Left lung (tissue), 10 donors: Measurements from ENCODE around the gene PNMA8C. TPM values are rescaled to one million over a fixed set of nuclear protein-coding genes. Genes with fewer than 3 reads are reported as not detected.
A peak's percentile ranks its signal among the peaks of the same experiment; 100 is the strongest.

Source experiments
- ATAC-seq: fragments of 200-7000 bp; cut with Tn5 transposase; one replicate; pipeline ENCODE4 v1.9.1; 2020; ENCODE audit warnings: moderate library complexity
- DNase-seq, 4 donors: peaks; one replicate each; pipeline ENCODE4 v3.0.0-alpha.2; 2013 to 2020
- H3K27ac ChIP-seq, 2 donors: fragments of 200-600 bp; sonication (generic) in 1 of 2; one replicate each; pipeline versions ENCODE4 v1.5.0 to v1.8.0; 2020 to 2021
- H3K27me3 ChIP-seq, 2 donors: fragments of 200-600 bp; sonication (generic) in 1 of 2; one replicate each; pipeline versions ENCODE4 v1.5.0 to v1.8.0; 2020 to 2021
- H3K36me3 ChIP-seq, 2 donors: fragments of 200-600 bp; sonication (generic) in 1 of 2; one replicate each; pipeline versions ENCODE4 v1.5.0 to v1.8.0; 2020 to 2021
- H3K4me1 ChIP-seq, 2 donors: fragments of 200-600 bp; one replicate each; pipeline ENCODE4 v1.8.0; 2021
- H3K4me3 ChIP-seq, 2 donors: fragments of 200-600 bp; sonication (generic) in 1 of 2; one replicate each; pipeline versions ENCODE4 v1.5.0 to v1.8.0; 2020 to 2021; ENCODE audit warnings: mild to moderate bottlenecking in 1 of 2
- H3K9me3 ChIP-seq, 2 donors: fragments of 200-600 bp; sonication (generic) in 1 of 2; one replicate each; pipeline versions ENCODE4 v1.5.0 to v1.8.0; 2020 to 2021
- intact Hi-C, 2 donors: fragments of 100-400 bp; cut with DNase I; formaldehyde crosslinking; loops; one replicate each; pipeline versions ENCODE4 v1.11.2 to v1.14.2; 2022
- polyA plus RNA-seq, 6 donors: library from polyadenylated mRNA; unstranded; fragments of 120-200 nt; gene quantifications; one replicate each; pipeline ENCODE4 v1.2.1, GENCODE V29; 2013; ENCODE audit not compliant: insufficient read length in 6 of 6
- total RNA-seq, 2 donors: library from RNA; stranded (reverse); fragmentation: NEBNext Ultra II Directional; extraction: Animal tissue kit (Norgen Biotek cat#: 25700); gene quantifications; one replicate each; pipeline ENCODE4 v1.2.1, GENCODE V29; 2021
- TF ChIP-seq, protein P1 (sequence below), 2 donors: fragments of 200-600 bp; sonication (generic) in 1 of 2; IDR thresholded peaks; one replicate each; pipeline versions ENCODE4 v1.5.0 to v1.8.0; 2021; ENCODE audit warnings: antibody characterized with exemption in 2 of 2
- donor health status: DM: no; HTN: yes; CAD: no.
- donor health status: DM: no; HTN: no; CAD: no.

PNMA8C gene
- total and polyA plus RNA-seq, 8 donors, result 0.09 to 1.5 (median 0.38) TPM

DNA sequence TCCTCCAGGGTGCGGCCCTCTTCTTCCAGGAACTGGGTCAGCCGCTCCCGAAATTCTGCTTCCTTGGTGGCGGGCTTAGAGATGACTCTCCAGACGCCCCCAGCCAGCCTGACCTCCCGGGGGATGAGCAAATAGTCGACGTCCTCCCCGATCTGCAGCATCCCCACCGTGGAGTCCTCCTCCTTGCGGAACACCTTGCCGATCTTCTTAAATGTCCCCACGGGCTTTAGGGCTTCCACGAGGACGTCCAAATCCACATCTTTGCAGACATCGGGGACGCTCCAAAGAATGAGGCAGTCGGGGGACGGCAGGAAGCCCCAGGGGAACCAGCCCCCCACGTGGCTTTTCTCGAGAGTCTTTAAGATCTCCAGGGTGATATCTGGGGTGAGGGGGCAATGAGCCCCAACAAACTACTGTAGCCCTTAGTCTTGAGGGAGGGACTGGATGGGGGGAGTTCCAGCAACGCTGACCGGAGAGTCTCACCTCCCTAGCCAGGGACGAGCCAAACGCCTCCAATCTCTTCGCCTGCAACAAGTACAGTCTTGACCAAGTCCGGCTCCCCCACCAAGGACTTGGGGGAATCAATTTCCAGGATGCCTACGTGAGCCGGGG, 16.0 kb downstream of the PNMA8C start:
- peaks cover 0 to 20% of the 10 kb centered on the region in 2 donors for H3K4me1 ChIP-seq
- ATAC-seq (no peak), DNase-seq (no peak)
- H3K27ac ChIP-seq, result peak overlapping the region in 1 of 2 donors; percentile 69
- H3K27me3 ChIP-seq, result peaks cover 0 to 97% of the 10 kb centered on the region in 2 donors
- H3K4me3 ChIP-seq, result peak overlapping the region; percentile 30 to 33
- H3K9me3 ChIP-seq, result no peaks in the 10 kb centered on the region
- intact Hi-C loops, result no loop called here
- TF ChIP-seq, protein P1, sequence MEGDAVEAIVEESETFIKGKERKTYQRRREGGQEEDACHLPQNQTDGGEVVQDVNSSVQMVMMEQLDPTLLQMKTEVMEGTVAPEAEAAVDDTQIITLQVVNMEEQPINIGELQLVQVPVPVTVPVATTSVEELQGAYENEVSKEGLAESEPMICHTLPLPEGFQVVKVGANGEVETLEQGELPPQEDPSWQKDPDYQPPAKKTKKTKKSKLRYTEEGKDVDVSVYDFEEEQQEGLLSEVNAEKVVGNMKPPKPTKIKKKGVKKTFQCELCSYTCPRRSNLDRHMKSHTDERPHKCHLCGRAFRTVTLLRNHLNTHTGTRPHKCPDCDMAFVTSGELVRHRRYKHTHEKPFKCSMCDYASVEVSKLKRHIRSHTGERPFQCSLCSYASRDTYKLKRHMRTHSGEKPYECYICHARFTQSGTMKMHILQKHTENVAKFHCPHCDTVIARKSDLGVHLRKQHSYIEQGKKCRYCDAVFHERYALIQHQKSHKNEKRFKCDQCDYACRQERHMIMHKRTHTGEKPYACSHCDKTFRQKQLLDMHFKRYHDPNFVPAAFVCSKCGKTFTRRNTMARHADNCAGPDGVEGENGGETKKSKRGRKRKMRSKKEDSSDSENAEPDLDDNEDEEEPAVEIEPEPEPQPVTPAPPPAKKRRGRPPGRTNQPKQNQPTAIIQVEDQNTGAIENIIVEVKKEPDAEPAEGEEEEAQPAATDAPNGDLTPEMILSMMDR (IDR thresholded peaks at IDR 0.05), result no peak
- H3K36me3 ChIP-seq, result no peaks in the 10 kb centered on the region

DNA sequence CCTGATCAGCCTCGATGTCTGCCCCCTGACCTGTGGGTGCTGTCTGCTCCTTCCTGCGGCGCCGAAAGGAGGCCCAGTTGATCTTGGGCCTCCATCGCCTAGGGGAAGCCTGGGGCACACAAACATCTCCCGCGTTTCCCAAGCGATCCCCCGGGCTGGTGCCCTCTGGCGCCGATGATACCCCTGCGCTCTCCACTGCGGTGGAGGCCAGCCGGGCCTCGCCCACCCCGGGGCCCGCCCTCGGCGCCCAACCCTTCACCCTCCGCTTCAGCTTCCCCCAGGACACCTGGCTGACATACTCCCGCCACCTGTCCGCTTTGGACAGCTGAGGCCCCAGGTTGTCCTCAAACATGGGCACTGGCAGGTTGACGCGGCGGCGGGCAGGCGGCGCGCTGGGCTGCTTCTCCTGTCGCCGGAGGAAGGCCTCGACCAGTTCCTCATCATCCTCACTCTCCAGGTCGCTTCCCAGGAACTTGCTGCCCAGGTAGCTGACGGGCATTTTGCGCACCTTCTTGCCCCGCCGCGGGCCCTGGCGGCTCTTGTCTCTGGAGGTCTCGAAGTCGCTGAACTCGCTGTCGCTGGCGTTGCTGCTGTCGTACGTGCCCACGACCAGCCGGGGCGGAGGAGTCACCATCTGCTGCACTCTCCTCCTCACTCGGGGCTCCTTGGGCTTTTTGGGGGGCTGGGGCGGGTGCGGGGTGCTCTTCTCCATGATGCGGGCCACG, 16.6 kb downstream of the PNMA8C start:
- ATAC-seq (no peak), DNase-seq (peak in 1 of 4 donors; percentile 74)
- TF ChIP-seq, protein P1 (IDR thresholded peaks at IDR 0.05), result no peak
- Histone ChIP-seq H3K27ac (no peak overlapping the region), H3K4me1 (peaks cover 0 to 20% of the 10 kb centered on the region in 2 donors), H3K9me3 (no peaks in the 10 kb centered on the region), H3K4me3 (peak overlapping the region; percentile 30 to 33), H3K36me3 (no peaks in the 10 kb centered on the region), H3K27me3 (peaks cover 0 to 97% of the 10 kb centered on the region in 2 donors)
- intact Hi-C loops, result no loop called here

DNA sequence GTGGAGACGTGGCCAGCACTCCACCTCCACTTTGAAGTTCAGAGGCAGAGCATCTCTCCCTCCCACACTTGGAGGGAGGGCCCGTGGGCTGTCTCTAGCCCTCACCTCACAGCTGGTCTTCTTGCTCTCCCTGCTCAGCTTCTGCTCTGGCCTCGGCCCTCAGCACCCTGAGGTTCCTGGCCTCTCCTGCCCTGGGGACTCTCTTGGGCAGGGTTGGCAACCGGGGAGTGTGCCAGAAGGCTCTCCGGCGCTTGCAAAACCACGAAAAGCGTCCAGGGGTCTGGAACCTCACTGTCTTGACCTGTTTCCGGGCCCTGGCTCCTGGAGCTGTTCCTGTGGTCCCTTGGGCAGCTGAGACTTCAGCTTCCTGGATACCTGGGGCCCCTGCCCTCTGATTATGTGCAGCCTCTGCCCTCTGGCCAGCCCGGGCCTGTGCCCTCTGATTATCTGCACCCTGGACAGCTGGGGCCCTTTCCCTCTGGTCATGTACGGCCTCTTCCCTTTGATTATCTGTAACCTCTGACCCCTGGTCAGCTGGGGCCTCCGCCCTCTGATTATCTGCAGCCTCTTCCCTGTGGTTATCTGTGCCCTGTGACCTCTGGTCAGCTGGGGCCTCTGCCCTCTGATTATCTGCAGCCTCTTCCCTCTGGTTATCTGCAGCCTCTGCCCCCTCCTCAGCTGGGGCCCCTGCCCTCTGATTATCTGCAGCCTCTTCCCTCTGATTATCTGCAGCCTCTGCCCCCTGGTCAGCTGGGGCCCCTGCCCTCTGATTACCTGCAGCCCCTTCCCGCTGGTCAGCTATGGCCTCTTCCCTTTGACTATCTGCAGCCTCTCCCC, 17.4 kb downstream of the PNMA8C start:
- ATAC-seq (no peak), DNase-seq (peak in 1 of 4 donors; percentile 57)
- Histone ChIP-seq H3K9me3 (no peaks in the 10 kb centered on the region), H3K4me1 (peaks cover 0 to 17% of the 10 kb centered on the region in 2 donors), H3K27me3 (peaks cover 0 to 97% of the 10 kb centered on the region in 2 donors), H3K27ac (no peak overlapping the region), H3K4me3 (peak overlapping the region; percentile 30 to 33), H3K36me3 (no peaks in the 10 kb centered on the region)
- intact Hi-C loops, result no loop called here
- TF ChIP-seq, protein P1 (IDR thresholded peaks at IDR 0.05), result no peak

DNA sequence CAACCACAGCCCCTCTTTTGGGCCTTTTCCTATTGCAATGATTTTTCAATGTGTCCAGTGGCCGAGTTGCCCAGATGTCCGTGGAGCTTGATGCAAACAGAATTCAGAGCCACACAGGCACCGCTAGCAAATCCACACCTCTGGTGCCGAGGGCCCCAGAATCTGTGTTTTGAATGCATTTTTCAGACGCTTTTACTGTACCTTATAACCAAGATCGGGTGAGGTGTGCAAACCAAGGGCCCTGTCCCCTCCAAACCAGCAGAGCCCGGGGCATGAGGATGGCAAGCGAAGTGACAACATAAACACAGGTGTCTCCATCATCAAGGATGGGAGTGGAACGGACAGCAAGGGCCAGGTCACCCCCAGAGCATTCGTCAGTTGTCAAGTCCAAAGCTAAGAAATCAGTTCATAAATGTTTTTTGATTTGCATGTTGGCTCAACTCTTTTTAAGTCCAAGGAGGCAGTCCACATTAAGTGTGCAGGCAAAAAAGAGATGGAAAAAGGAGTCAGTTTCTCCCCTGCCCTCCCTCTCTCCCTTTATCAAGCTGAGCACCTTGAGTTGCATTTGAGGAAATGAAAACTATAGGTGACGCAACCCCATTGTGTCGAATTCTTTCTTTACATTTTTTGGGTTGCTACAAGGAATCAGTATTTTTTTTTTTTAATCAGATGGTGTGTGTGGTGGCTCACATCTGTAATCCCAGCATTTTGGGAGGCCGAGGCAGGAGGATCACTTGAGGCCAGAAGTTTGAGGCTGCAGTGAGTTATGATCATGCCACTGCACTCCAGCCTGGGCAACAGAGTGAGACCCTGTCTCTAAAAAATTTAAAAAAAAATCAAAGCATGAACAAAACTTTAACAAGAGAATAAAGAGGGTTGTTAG, 18.3 kb downstream of the PNMA8C start:
- no peaks in the 10 kb centered on the region for H3K9me3 ChIP-seq
- peaks cover 0 to 14% of the 10 kb centered on the region in 2 donors for H3K4me1 ChIP-seq
- H3K4me3 ChIP-seq, result peak overlapping the region in 1 of 2 donors; percentile 33
- TF ChIP-seq, protein P1 (IDR thresholded peaks at IDR 0.05), result no peak
- H3K36me3 ChIP-seq, result no peaks in the 10 kb centered on the region
- ATAC-seq, result no peak
- H3K27me3 ChIP-seq, result peaks cover 7 to 97% of the 10 kb centered on the region in 2 donors
- intact Hi-C loops, result no loop called here
- no peak overlapping the region for H3K27ac ChIP-seq
- peak in 1 of 4 donors; percentile 18 for DNase-seq
